ENCODE data around the gene PGLYRP2.

The PGLYRP2 gene

GRCh38 chr19:15422296-15423075, 56.8 kb downstream of the PGLYRP2 start:
- no peak for DNase-seq

- no peak for DNase-seq
Measured at GRCh38 chr19:15421721-15422260, 57.5 kb downstream of the PGLYRP2 start.

GRCh38 chr19:15421136-15421695, 58.1 kb downstream of the PGLYRP2 start:
- DNase-seq: no peak

GRCh38 chr19:15419413-15420025, 59.8 kb downstream of the PGLYRP2 start:
- no peak for DNase-seq
